Liver (tissue), 9 donors: ENCODE data around the gene GON7. TPM values are rescaled to one million over a fixed set of nuclear protein-coding genes. Genes with fewer than 3 reads are reported as not detected.

ENCODE experiments used
- DNase-seq: peaks from one replicate; pipeline ENCODE4 v3.0.0-alpha.2; 2017; ENCODE audit warnings: low spot score
- H3K27ac ChIP-seq, 2 donors: one replicate each; pipeline ENCODE4 v1.7.0; 2013; ENCODE audit warnings: inconsistent platforms in 2 of 2, low read length in 2 of 2, control low read depth in 1 of 2, low read depth in 1 of 2, mild to moderate bottlenecking in 1 of 2
- H3K27me3 ChIP-seq, 4 donors: one replicate each; pipeline versions ENCODE4 v1.6.1 to v1.7.0; 2013; ENCODE audit warnings: low read length in 3 of 4, inconsistent platforms in 1 of 4, mild to moderate bottlenecking in 1 of 4, moderate library complexity in 1 of 4; ENCODE audit not compliant: control insufficient read depth in 4 of 4, insufficient read depth in 4 of 4
- H3K36me3 ChIP-seq, 4 donors: one replicate each; pipeline versions ENCODE4 v1.6.1 to v1.7.0; 2013; ENCODE audit warnings: low read length in 3 of 4, mild to moderate bottlenecking in 3 of 4, low read depth in 1 of 4, moderate library complexity in 1 of 4; ENCODE audit not compliant: control insufficient read depth in 4 of 4, insufficient read depth in 3 of 4
- H3K4me1 ChIP-seq, 4 donors: one replicate each; pipeline versions ENCODE4 v1.6.1 to v1.7.0; 2013; ENCODE audit warnings: low read length in 3 of 4, mild to moderate bottlenecking in 3 of 4, moderate library complexity in 1 of 4; ENCODE audit not compliant: control insufficient read depth in 4 of 4, insufficient read depth in 4 of 4
- H3K4me3 ChIP-seq, 3 donors: one replicate each; pipeline versions ENCODE4 v1.6.1 to v1.7.0; 2013; ENCODE audit warnings: low read length in 3 of 3, control low read depth in 1 of 3, low read depth in 1 of 3, mild to moderate bottlenecking in 1 of 3
- H3K9ac ChIP-seq, 2 donors: one replicate each; pipeline ENCODE4 v1.7.0; 2013; ENCODE audit warnings: low read length in 2 of 2, mild to moderate bottlenecking in 2 of 2, moderate library complexity in 2 of 2, control low read depth in 1 of 2, low read depth in 1 of 2
- H3K9me3 ChIP-seq, 4 donors: one replicate each; pipeline versions ENCODE4 v1.6.1 to v1.7.0; 2013; ENCODE audit warnings: low read length in 3 of 4; ENCODE audit not compliant: control insufficient read depth in 4 of 4
- ATF3 ChIP-seq: IDR thresholded peaks from 2 replicates; pipeline ENCODE4 v1.6.1; 2016; ENCODE audit warnings: antibody characterized with exemption
- CTCF ChIP-seq: fragments of 150-350 bp; IDR thresholded peaks from 2 replicates; pipeline ENCODE4 v1.5.1; 2017; ENCODE audit warnings: improper control_type of control experiment, low read depth, low read length; ENCODE audit not compliant: missing input control
- EGR1 ChIP-seq, 2 donors: IDR thresholded peaks; 2 replicates each; pipeline ENCODE4 v1.6.1; 2016 to 2018; ENCODE audit warnings: antibody characterized with exemption in 2 of 2, low read depth in 2 of 2
- FOXA1 ChIP-seq: IDR thresholded peaks from 2 replicates; pipeline ENCODE4 v1.6.1; 2016; ENCODE audit warnings: antibody characterized with exemption
- GABPA ChIP-seq, 2 donors: IDR thresholded peaks in 1 of 2; conservative IDR thresholded peaks in 1 of 2; 2 replicates each; pipeline ENCODE4 v1.6.1; 2016; ENCODE audit warnings: antibody characterized with exemption in 2 of 2, mild to moderate bottlenecking in 1 of 2, moderate library complexity in 1 of 2
- HNF4G ChIP-seq: IDR thresholded peaks from 2 replicates; pipeline ENCODE4 v1.6.1; 2016; ENCODE audit warnings: antibody characterized with exemption
- MAX ChIP-seq: IDR thresholded peaks from 2 replicates; pipeline ENCODE4 v1.6.1; 2016; ENCODE audit warnings: antibody characterized with exemption
- RAD21 ChIP-seq, 2 donors: IDR thresholded peaks; 2 replicates each; pipeline ENCODE4 v1.6.1; 2016; ENCODE audit warnings: antibody characterized with exemption in 2 of 2, mild to moderate bottlenecking in 2 of 2
- REST ChIP-seq: IDR thresholded peaks from 2 replicates; pipeline ENCODE4 v1.6.1; 2016; ENCODE audit warnings: antibody characterized with exemption, mild to moderate bottlenecking
- RXRA ChIP-seq, 2 donors: IDR thresholded peaks; 2 replicates each; pipeline ENCODE4 v1.6.1; 2017 to 2018; ENCODE audit warnings: antibody characterized with exemption in 2 of 2, mild to moderate bottlenecking in 1 of 2
- SP1 ChIP-seq: IDR thresholded peaks from 2 replicates; pipeline ENCODE4 v1.6.1; 2018; ENCODE audit warnings: antibody characterized with exemption, mild to moderate bottlenecking
- TAF1 ChIP-seq: conservative IDR thresholded peaks from 2 replicates; pipeline ENCODE4 v1.6.1; 2016; ENCODE audit warnings: antibody characterized with exemption, mild to moderate bottlenecking
- YY1 ChIP-seq: IDR thresholded peaks from 2 replicates; pipeline ENCODE4 v1.6.1; 2016; ENCODE audit warnings: antibody characterized with exemption, mild to moderate bottlenecking
- ZBTB33 ChIP-seq: IDR thresholded peaks from 2 replicates; pipeline ENCODE4 v1.6.1; 2016; ENCODE audit warnings: antibody characterized with exemption
- WGBS: extraction: QIAGEN DNeasy Blood & Tissue Kit; methylation state at CpG from one replicate; pipeline ENCODE4 v1.1.7; 2013; 5-methylcytosine and 5-hydroxymethylcytosine counted together
- polyA plus RNA-seq, 2 donors: library from polyadenylated mRNA; stranded (reverse) in 1 of 2; unstranded in 1 of 2; fragments of 200-250 nt in 1 of 2; fragments of >200 nt in 1 of 2; fragmentation: Nextera tagmentation in 1 of 2; extraction: Ambion mirVana in 1 of 2; gene quantifications; one replicate each; pipeline versions ENCODE4 v1.2.1 to v1.2.3, GENCODE V29; 2013 to 2015
- total RNA-seq, 2 donors: library from RNA; depleted of rRNA; stranded (reverse); fragments of >200 nt; gene quantifications; one replicate each; pipeline ENCODE4 v1.2.3, GENCODE V29; 2014
- donor health status: healthy.
- donor health status: healthy.
- donor health status: healthy.
- donor health status: healthy.
- donor health status: healthy.

GON7 gene
- total and polyA plus RNA-seq, 4 donors, result 9.0 to 11.2 (median 9.5) TPM

- H3K4me3 ChIP-seq, result no peak overlapping the region
- 83% methylated on average over 3 of the region's 3 CpGs for WGBS
- H3K4me1 ChIP-seq, result peaks cover 6 to 14% (median 9%) of the 10 kb centered on the region in 4 donors
- no peaks in the 10 kb centered on the region for H3K27me3 ChIP-seq
- no peak overlapping the region for H3K27ac ChIP-seq
- no peaks in the 10 kb centered on the region for H3K9me3 ChIP-seq
- DNase-seq, result no peak
- no peak for TF ChIP-seq REST
- TF ChIP-seq RXRA (IDR thresholded peaks at IDR 0.05), result no peak
- no peak for TF ChIP-seq HNF4G
- TF ChIP-seq MAX, result no peak
- no peak for TF ChIP-seq TAF1
- TF ChIP-seq CTCF, result no peak
- no peak for TF ChIP-seq FOXA1
- TF ChIP-seq YY1, result no peak
- no peak for TF ChIP-seq ATF3
- no peak for TF ChIP-seq EGR1 (IDR thresholded peaks at IDR 0.05; ENCODE audit: low read depth in 2 of 2)
- TF ChIP-seq ZBTB33, result no peak
- H3K9ac ChIP-seq, result no peak overlapping the region
- peaks cover 9 to 40% (median 18%) of the 10 kb centered on the region in 4 donors for H3K36me3 ChIP-seq
These were observed 5.6 kb upstream of the GON7 start for GRCh38 chr14:93212432-93212831.

- under 1% methylated on average over 23 of the region's 23 CpGs for WGBS
- Histone ChIP-seq H3K27me3 (no peaks in the 10 kb centered on the region), H3K36me3 (peaks cover 0 to 8% (median 4%) of the 10 kb centered on the region in 4 donors), H3K27ac (peak overlapping the region; percentile 36 to 55), H3K9me3 (no peaks in the 10 kb centered on the region), H3K4me3 (peak overlapping the region; percentile 75 to 93 (median 75)), H3K9ac (peak overlapping the region; percentile 51 to 67), H3K4me1 (peaks cover 9 to 16% (median 14%) of the 10 kb centered on the region in 4 donors)
- TF ChIP-seq GABPA (IDR thresholded peaks at IDR 0.05 in 1 of 2, conservative IDR thresholded peaks at IDR 0.05 in 1 of 2) (no peak), CTCF (peak; percentile 21), SP1 (no peak), EGR1 (IDR thresholded peaks at IDR 0.05; ENCODE audit: low read depth in 2 of 2) (no peak), RAD21 (IDR thresholded peaks at IDR 0.05) (peak in 1 of 2 donors; percentile 40)
- peak; percentile 65 for DNase-seq
These were observed 823 bp upstream of the GON7 start for GRCh38 chr14:93207468-93208308.
